HepG2 (cell line): ENCODE results near the gene ISG20L2. TPM values are rescaled to one million over a fixed set of nuclear protein-coding genes. Genes with fewer than 3 reads are reported as not detected.
A peak's percentile ranks its signal among the peaks of the same experiment; 100 is the strongest.

ENCODE experiments used
- AKAP8 ChIP-seq: sonication (generic); formaldehyde crosslinking; IDR thresholded peaks from 2 replicates; pipeline ENCODE4 v1.5.1; 2020; ENCODE audit warnings: mild to moderate bottlenecking, missing genetic modification reagents
- BCL3 ChIP-seq: sonication (generic); formaldehyde crosslinking; IDR thresholded peaks from 2 replicates; pipeline ENCODE4 v1.5.1; 2020; ENCODE audit warnings: mild to moderate bottlenecking, missing genetic modification reagents, moderate library complexity
- ELF4 ChIP-seq: sonication (generic); formaldehyde crosslinking; IDR thresholded peaks from 2 replicates; pipeline ENCODE4 v1.5.0; 2020; ENCODE audit warnings: missing genetic modification reagents, mild to moderate bottlenecking, moderate library complexity, borderline replicate concordance
- FOXA1 ChIP-seq, 2 experiments: fragments of 450-650 bp in 1 of 2; sonication (generic) in 1 of 2; formaldehyde crosslinking in 1 of 2; IDR thresholded peaks; 2 replicates each; pipeline versions ENCODE4 v1.4.0 to v1.6.1; 2016 to 2020; ENCODE audit warnings: missing genetic modification reagents in 1 of 2
- HIC2 ChIP-seq: sonication (generic); formaldehyde crosslinking; IDR thresholded peaks from 2 replicates; pipeline ENCODE4 v1.9.0; 2022; ENCODE audit warnings: low read depth, missing genetic modification reagents
- HOXA9 ChIP-seq: sonication (generic); formaldehyde crosslinking; IDR thresholded peaks from 2 replicates; pipeline ENCODE4 v1.8.1; 2022; ENCODE audit warnings: missing genetic modification reagents, mild to moderate bottlenecking, moderate library complexity, borderline replicate concordance
- IRF1 ChIP-seq: sonication (generic); formaldehyde crosslinking; IDR thresholded peaks from 2 replicates; pipeline ENCODE4 v1.4.0; 2020; ENCODE audit warnings: low read depth, mild to moderate bottlenecking, missing genetic modification reagents
- ISX ChIP-seq: sonication (generic); formaldehyde crosslinking; conservative IDR thresholded peaks from 2 replicates; pipeline ENCODE4 v1.5.0; 2020; ENCODE audit warnings: missing genetic modification reagents
- KDM3A ChIP-seq: IDR thresholded peaks from 2 replicates; pipeline ENCODE4 v1.6.1; 2018; ENCODE audit warnings: low read depth, missing compliant biosample characterization
- MED8 ChIP-seq: sonication (generic); formaldehyde crosslinking; IDR thresholded peaks from 2 replicates; pipeline ENCODE4 v1.8.1; 2023; ENCODE audit warnings: mild to moderate bottlenecking, missing genetic modification reagents; ENCODE audit not compliant: insufficient replicate concordance
- MEIS1 ChIP-seq: sonication (generic); formaldehyde crosslinking; IDR thresholded peaks from 2 replicates; pipeline ENCODE4 v1.9.0; 2021; ENCODE audit warnings: mild to moderate bottlenecking, missing genetic modification reagents, moderate library complexity, borderline replicate concordance
- MIER3 ChIP-seq: IDR thresholded peaks from 2 replicates; pipeline ENCODE4 v1.6.1; 2016; ENCODE audit warnings: missing compliant biosample characterization, borderline replicate concordance
- MXD4 ChIP-seq: IDR thresholded peaks from 2 replicates; pipeline ENCODE4 v1.6.1; 2016; ENCODE audit warnings: mild to moderate bottlenecking, missing biosample characterization, missing genetic modification reagents
- RORA ChIP-seq: sonication (generic); formaldehyde crosslinking; IDR thresholded peaks from 2 replicates; pipeline ENCODE4 v1.5.0; 2020; ENCODE audit warnings: mild to moderate bottlenecking, missing genetic modification reagents, moderate library complexity
- SMYD3 ChIP-seq: sonication (generic); formaldehyde crosslinking; IDR thresholded peaks from 2 replicates; pipeline ENCODE4 v1.8.1; 2023; ENCODE audit warnings: mild to moderate bottlenecking, missing genetic modification reagents
- TEAD2 ChIP-seq: sonication (generic); formaldehyde crosslinking; IDR thresholded peaks from 2 replicates; pipeline ENCODE4 v1.9.0; 2021; ENCODE audit warnings: missing genetic modification reagents
- TFAP4 ChIP-seq: sonication (generic); IDR thresholded peaks from 2 replicates; pipeline ENCODE4 v1.6.1; 2016; ENCODE audit warnings: low read depth, borderline replicate concordance
- THAP7 ChIP-seq: sonication (generic); formaldehyde crosslinking; IDR thresholded peaks from 2 replicates; pipeline ENCODE4 v1.8.1; 2023; ENCODE audit warnings: mild to moderate bottlenecking, missing genetic modification reagents
- TRAFD1 ChIP-seq: sonication (generic); formaldehyde crosslinking; IDR thresholded peaks from 2 replicates; pipeline ENCODE4 v1.5.1; 2020; ENCODE audit warnings: missing genetic modification reagents, mild to moderate bottlenecking, borderline replicate concordance
- ZFP41 ChIP-seq: sonication (generic); formaldehyde crosslinking; IDR thresholded peaks from 2 replicates; pipeline ENCODE4 v1.4.0; 2020; ENCODE audit warnings: mild to moderate bottlenecking, missing genetic modification reagents, borderline replicate concordance
- polyA plus RNA-seq, 8 experiments: library from polyadenylated mRNA; depleted of rRNA in 3 of 8; stranded (reverse) in 7 of 8; unstranded in 1 of 8; fragments of >200 nt; fragmentation: Illumina TruSeq in 4 of 8; extraction: Trizol in 4 of 8; gene quantifications; 2 replicates each; pipeline versions ENCODE4 v1.2.1 to v1.2.3, GENCODE V29; 2011 to 2016; ENCODE audit warnings: low read depth in 4 of 8, missing spikeins in 1 of 8, mixed read lengths in 1 of 8; ENCODE audit not compliant: insufficient read depth in 1 of 8
- total RNA-seq, 5 experiments: library from RNA; depleted of rRNA; stranded (reverse); fragments of >200 nt; fragmentation: Illumina TruSeq; extraction: Trizol; gene quantifications; 2 replicates each; pipeline ENCODE4 v1.2.3, GENCODE V29; 2016; ENCODE audit warnings: low read depth in 1 of 5

Gene ISG20L2
- total and polyA plus RNA-seq, 2 of the 13 experiments (the other 11 are each of a cell fraction or from before 2014, with no cell fraction given), result 19.8 to 21.3 TPM

GRCh38 chr1:156751757-156752481, 23.4 kb upstream of the ISG20L2 start (continued):
- TF ChIP-seq HOXA9 (CRISPR knock-in tag), result peak; percentile 56; the same call in 1 of the 2 replicates
- TF ChIP-seq BCL3 (CRISPR knock-in tag), result peak; percentile 52; the same call in 1 of the 2 replicates
- TF ChIP-seq TEAD2 (CRISPR knock-in tag), result no peak
- no peak for TF ChIP-seq ISX
- TF ChIP-seq THAP7 (CRISPR knock-in tag), result peak; percentile 88; the same call in 1 of the 2 replicates
- peak; percentile 41; the same call in 1 of the 2 replicates for TF ChIP-seq MIER3
- no peak for TF ChIP-seq IRF1
- no peak for TF ChIP-seq TRAFD1 (CRISPR knock-in tag)
- TF ChIP-seq HIC2 (CRISPR knock-in tag), result peak; percentile 86; the same call in 1 of the 2 replicates
- TF ChIP-seq TFAP4, result peak; percentile 14; the same call in 1 of the 2 replicates
- peak; percentile 45; the same call in 1 of the 2 replicates for TF ChIP-seq ZFP41 (CRISPR knock-in tag)
- no peak for TF ChIP-seq FOXA1 (IDR thresholded peaks at IDR 0.05)
- TF ChIP-seq FOXA1 (CRISPR knock-in tag; IDR thresholded peaks at IDR 0.05), result peak; percentile 35; the same call in 1 of the 2 replicates
- peak; percentile 59; the same call in 1 of the 2 replicates for TF ChIP-seq MEIS1 (CRISPR knock-in tag)
- TF ChIP-seq ELF4, result no peak
- TF ChIP-seq AKAP8 (CRISPR knock-in tag), result 0 out of 2 replicates have a peak, but pooled peaks have one; percentile 44
- TF ChIP-seq RORA (CRISPR knock-in tag), result no peak
- no peak for TF ChIP-seq SMYD3 (CRISPR knock-in tag)
- TF ChIP-seq MED8 (CRISPR knock-in tag), result peak; percentile 33
- no peak for TF ChIP-seq KDM3A (CRISPR knock-in tag)
- TF ChIP-seq MXD4, result peak; percentile 67
